HG03039 (cell line): Measurements from ENCODE around the gene HPS1.
"Not testable (repeated sequence)": the region's sequence is repeated elsewhere in the genome, so short reads cannot be mapped to it uniquely, and the experiment has no call there.

ENCODE experiments used
- ATAC-seq: cut with Tn5 transposase; IDR thresholded peaks from one replicate; pipeline ENCODE4 v1.9.1; 2021; ENCODE audit warnings: mild to moderate bottlenecking, moderate library complexity; ENCODE audit not compliant: unreplicated experiment

Gene HPS1

GRCh38 chr10:98396096-98397063, 50.4 kb downstream of the HPS1 start:
- no peak for ATAC-seq

GRCh38 chr10:98394851-98395440, 51.8 kb downstream of the HPS1 start:
- no peak for ATAC-seq

GRCh38 chr10:98391578-98391991, 55.1 kb downstream of the HPS1 start:
- no peak for ATAC-seq

GRCh38 chr10:98391065-98391464, 55.7 kb downstream of the HPS1 start:
- ATAC-seq, result no peak

- ATAC-seq, result no peak
These were observed 56.3 kb downstream of the HPS1 start for GRCh38 chr10:98390406-98390805.

- no peak for ATAC-seq
These were observed 57.3 kb downstream of the HPS1 start for GRCh38 chr10:98389398-98389797.

- no peak for ATAC-seq
These were observed 58.6 kb downstream of the HPS1 start for GRCh38 chr10:98388101-98388655.

GRCh38 chr10:98384531-98385133, 62.1 kb downstream of the HPS1 start:
- ATAC-seq, result no peak

GRCh38 chr10:98383869-98384268, 62.9 kb downstream of the HPS1 start:
- ATAC-seq, result no peak

GRCh38 chr10:98383134-98383667, 63.5 kb downstream of the HPS1 start:
- ATAC-seq, result not testable (repeated sequence)

GRCh38 chr10:98382691-98383101, 64.0 kb downstream of the HPS1 start:
- ATAC-seq, result no peak

- no peak for ATAC-seq
These were observed 66.0 kb downstream of the HPS1 start for GRCh38 chr10:98380493-98381339.

- no peak for ATAC-seq
These were observed 68.0 kb downstream of the HPS1 start for GRCh38 chr10:98378722-98379121.

- ATAC-seq, result no peak
These were observed 69.2 kb downstream of the HPS1 start for GRCh38 chr10:98377536-98377935.

- ATAC-seq, result no peak
These were observed 69.7 kb downstream of the HPS1 start for GRCh38 chr10:98377001-98377400.

- ATAC-seq, result no peak
These were observed 70.2 kb downstream of the HPS1 start for GRCh38 chr10:98376485-98376884.

GRCh38 chr10:98374217-98374985, 72.3 kb downstream of the HPS1 start:
- no peak for ATAC-seq

- ATAC-seq, result no peak
These were observed 73.3 kb downstream of the HPS1 start for GRCh38 chr10:98373260-98374040.
